CD8-positive, alpha-beta memory T cell (primary cell): ENCODE measurements around the gene KLK14. TPM values are rescaled to one million over a fixed set of nuclear protein-coding genes. Genes with fewer than 3 reads are reported as not detected.

Source experiments
- CTCF ChIA-PET: fragments of 350-600 bp; sonication (Branson Sonifier 250); formaldehyde crosslinking; loops from one replicate; lab custom pipeline; 2021; ENCODE audit warnings: antibody characterized with exemption; lab: Charles Lee
- POLR2A ChIA-PET: fragments of 350-600 bp; sonication (Branson Sonifier 250); formaldehyde crosslinking; loops from one replicate; lab custom pipeline; 2021; ENCODE audit warnings: antibody characterized with exemption; lab: Charles Lee
- DNase-seq, 5 donors: peaks; one replicate each; pipeline versions ENCODE4 v3.0.0 to v3.0.0-alpha.2; 2020 to 2022; ENCODE audit warnings: mixed read lengths in 1 of 5
- H3K27ac ChIP-seq: one replicate; pipeline ENCODE4 v1.7.0; 2013; ENCODE audit warnings: low read depth, mild to moderate bottlenecking, low read length, moderate library complexity
- H3K27me3 ChIP-seq: 2 replicates; pipeline ENCODE4 v1.7.0; 2013; ENCODE audit warnings: low read length, mild to moderate bottlenecking; ENCODE audit not compliant: insufficient read depth, poor library complexity, severe bottlenecking
- H3K36me3 ChIP-seq: 2 replicates; pipeline ENCODE4 v1.7.0; 2013; ENCODE audit warnings: mild to moderate bottlenecking, low read length, moderate library complexity; ENCODE audit not compliant: insufficient read depth
- H3K4me1 ChIP-seq: 2 replicates; pipeline ENCODE4 v1.7.0; 2013; ENCODE audit warnings: mild to moderate bottlenecking, low read length, moderate library complexity; ENCODE audit not compliant: insufficient read depth
- H3K4me3 ChIP-seq: 2 replicates; pipeline ENCODE4 v1.7.0; 2013; ENCODE audit warnings: mild to moderate bottlenecking, low read length
- H3K9me3 ChIP-seq: 2 replicates; pipeline ENCODE4 v1.7.0; 2013; ENCODE audit warnings: mild to moderate bottlenecking, low read length
- H3K27ac Mint-ChIP-seq, 8 donors: one replicate each; pipeline ENCODE4 v1.8.0; 2020 to 2021; ENCODE audit warnings: mixed read lengths in 8 of 8, mild to moderate bottlenecking in 6 of 8, inconsistent platforms in 3 of 8, moderate library complexity in 3 of 8
- H3K27me3 Mint-ChIP-seq, 2 donors: one replicate each; pipeline ENCODE4 v1.8.0; 2020 to 2021; ENCODE audit warnings: mixed read lengths in 2 of 2, mild to moderate bottlenecking in 1 of 2, moderate library complexity in 1 of 2
- H3K36me3 Mint-ChIP-seq, 3 donors: one replicate each; pipeline ENCODE4 v1.8.0; 2020 to 2021; ENCODE audit warnings: mixed read lengths in 3 of 3, inconsistent platforms in 1 of 3, mild to moderate bottlenecking in 1 of 3
- H3K4me1 Mint-ChIP-seq, 3 donors: one replicate each; pipeline ENCODE4 v1.8.0; 2020 to 2021; ENCODE audit warnings: mixed read lengths in 3 of 3, inconsistent platforms in 1 of 3, mild to moderate bottlenecking in 1 of 3
- H3K4me3 Mint-ChIP-seq, 7 donors: one replicate each; pipeline ENCODE4 v1.8.0; 2020 to 2021; ENCODE audit warnings: mixed read lengths in 7 of 7, mild to moderate bottlenecking in 6 of 7, moderate library complexity in 4 of 7, inconsistent platforms in 2 of 7
- H3K9me3 Mint-ChIP-seq, 5 donors: one replicate each; pipeline ENCODE4 v1.8.0; 2020 to 2022; ENCODE audit warnings: mixed read lengths in 5 of 5, mild to moderate bottlenecking in 3 of 5, moderate library complexity in 2 of 5, inconsistent platforms in 1 of 5
- polyA plus RNA-seq: library from polyadenylated mRNA; unstranded; fragments of 300-500 nt; fragmentation: Illumina TruSeq; gene quantifications from one replicate; pipeline ENCODE4 v1.2.3, GENCODE V29; 2021
- total RNA-seq, 2 experiments: library from RNA; stranded (reverse); gene quantifications; one replicate each; pipeline ENCODE4 v1.2.3, GENCODE V29; 2021

KLK14 gene
- total and polyA plus RNA-seq, 3 experiments from 2014 or later = 0.26 to 0.31 TPM; not detected in 1

DNA sequence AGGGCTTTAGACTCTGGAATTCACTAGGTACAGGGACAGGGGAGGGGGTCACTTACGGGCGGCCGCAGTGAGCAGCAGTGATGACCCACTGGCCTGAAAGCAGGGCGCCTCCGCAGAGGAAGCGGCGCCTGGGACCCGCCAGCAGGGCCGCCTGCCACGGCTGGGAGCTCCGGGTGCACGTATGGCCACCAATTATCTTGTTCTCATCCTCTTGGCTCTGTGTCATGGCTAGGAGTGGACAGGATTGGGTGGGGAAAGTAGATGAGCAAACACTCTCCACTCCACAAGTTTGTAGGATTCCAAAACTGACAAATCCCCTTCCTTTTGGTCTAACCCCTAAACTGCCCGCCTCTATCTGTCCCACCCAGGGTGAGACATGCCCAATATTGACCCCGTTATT lies 1.2 kb downstream of the KLK14 start:
- Mint-ChIP-seq H3K36me3 (peaks cover 0 to 2% (median 0%) of the 10 kb centered on the region in 3 donors), H3K4me1 (no peaks in the 10 kb centered on the region), H3K4me3 (no peak overlapping the region), H3K27ac (no peak overlapping the region), H3K9me3 (no peaks in the 10 kb centered on the region), H3K27me3 (peaks cover 17 to 20% of the 10 kb centered on the region in 2 donors)
- Histone ChIP-seq H3K4me3 (no peak overlapping the region), H3K27me3 (no peaks in the 10 kb centered on the region), H3K36me3 (no peaks in the 10 kb centered on the region), H3K9me3 (no peaks in the 10 kb centered on the region), H3K4me1 (no peaks in the 10 kb centered on the region), H3K27ac (no peak overlapping the region)
- CTCF ChIA-PET = no interaction called here
- no peak for DNase-seq
- POLR2A ChIA-PET = no interaction called here

- H3K4me1 ChIP-seq = no peaks in the 10 kb centered on the region
- ChIA-PET POLR2A (no interaction called here), CTCF (no interaction called here)
- no peak for DNase-seq
- H3K9me3 Mint-ChIP-seq = no peaks in the 10 kb centered on the region
- H3K27me3 Mint-ChIP-seq = peaks cover 13 to 24% of the 10 kb centered on the region in 2 donors
- peaks cover 0 to 2% (median 0%) of the 10 kb centered on the region in 3 donors for H3K36me3 Mint-ChIP-seq
- no peaks in the 10 kb centered on the region for H3K36me3 ChIP-seq
- H3K4me3 ChIP-seq = no peak overlapping the region
- H3K4me1 Mint-ChIP-seq = no peaks in the 10 kb centered on the region
- H3K27ac Mint-ChIP-seq = no peak overlapping the region
- no peak overlapping the region for H3K4me3 Mint-ChIP-seq
- no peaks in the 10 kb centered on the region for H3K9me3 ChIP-seq
- H3K27me3 ChIP-seq = no peaks in the 10 kb centered on the region
- H3K27ac ChIP-seq = no peak overlapping the region
Observed at GRCh38 chr19:51079481-51080110, 3.1 kb downstream of the KLK14 start.

DNA sequence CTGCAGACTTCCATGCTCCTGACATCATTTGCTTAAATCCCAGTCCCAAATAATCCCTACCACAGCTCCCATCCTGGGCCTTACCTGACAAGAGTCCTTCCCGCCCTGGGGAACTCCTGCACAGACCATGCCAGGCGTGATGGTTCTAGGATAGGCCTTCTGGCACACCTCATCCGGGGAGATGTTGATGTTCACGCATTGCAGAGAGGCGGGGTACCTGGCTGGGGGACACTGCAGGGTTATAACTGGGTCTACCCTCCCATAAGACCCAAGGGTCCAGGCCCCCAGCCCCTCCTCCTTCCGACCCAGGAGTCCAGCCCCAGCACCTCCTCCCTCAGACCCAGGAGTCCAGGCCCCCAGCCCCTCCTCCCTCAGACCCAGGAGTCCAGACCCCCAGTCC lies 4.0 kb downstream of the KLK14 start:
- ChIA-PET CTCF (no interaction called here), POLR2A (no interaction called here)

GRCh38 chr19:51078104-51078503 lies 4.6 kb downstream of the KLK14 start:
- Histone ChIP-seq H3K27me3 (no peaks in the 10 kb centered on the region), H3K4me1 (no peaks in the 10 kb centered on the region), H3K27ac (no peak overlapping the region), H3K4me3 (no peak overlapping the region), H3K9me3 (no peaks in the 10 kb centered on the region), H3K36me3 (no peaks in the 10 kb centered on the region)
- peaks cover 5 to 13% (median 12%) of the 10 kb centered on the region in 5 donors for H3K9me3 Mint-ChIP-seq
- DNase-seq = no peak
- H3K27me3 Mint-ChIP-seq = peaks cover 8 to 22% of the 10 kb centered on the region in 2 donors
- H3K27ac Mint-ChIP-seq = peak overlapping the region in 2 of 8 donors; percentile 15 to 47
- H3K4me3 Mint-ChIP-seq = no peak overlapping the region
- H3K4me1 Mint-ChIP-seq = no peaks in the 10 kb centered on the region
- peaks cover 0 to 6% (median 0%) of the 10 kb centered on the region in 3 donors for H3K36me3 Mint-ChIP-seq
- ChIA-PET CTCF (no interaction called here), POLR2A (no interaction called here)

More for the DNA sequence above, 4.0 kb downstream of the KLK14 start:
- H3K9me3 ChIP-seq = no peaks in the 10 kb centered on the region
- Mint-ChIP-seq H3K4me1 (no peaks in the 10 kb centered on the region), H3K36me3 (peaks cover 0 to 6% (median 2%) of the 10 kb centered on the region in 3 donors), H3K27me3 (peaks cover 12 to 29% of the 10 kb centered on the region in 2 donors), H3K4me3 (no peak overlapping the region), H3K27ac (no peak overlapping the region), H3K9me3 (peaks cover 0 to 7% (median 6%) of the 10 kb centered on the region in 5 donors)
- H3K27ac ChIP-seq = no peak overlapping the region
- H3K36me3 ChIP-seq = no peaks in the 10 kb centered on the region
- no peaks in the 10 kb centered on the region for H3K4me1 ChIP-seq
- DNase-seq = no peak
- H3K4me3 ChIP-seq = no peak overlapping the region
- H3K27me3 ChIP-seq = no peaks in the 10 kb centered on the region

DNA sequence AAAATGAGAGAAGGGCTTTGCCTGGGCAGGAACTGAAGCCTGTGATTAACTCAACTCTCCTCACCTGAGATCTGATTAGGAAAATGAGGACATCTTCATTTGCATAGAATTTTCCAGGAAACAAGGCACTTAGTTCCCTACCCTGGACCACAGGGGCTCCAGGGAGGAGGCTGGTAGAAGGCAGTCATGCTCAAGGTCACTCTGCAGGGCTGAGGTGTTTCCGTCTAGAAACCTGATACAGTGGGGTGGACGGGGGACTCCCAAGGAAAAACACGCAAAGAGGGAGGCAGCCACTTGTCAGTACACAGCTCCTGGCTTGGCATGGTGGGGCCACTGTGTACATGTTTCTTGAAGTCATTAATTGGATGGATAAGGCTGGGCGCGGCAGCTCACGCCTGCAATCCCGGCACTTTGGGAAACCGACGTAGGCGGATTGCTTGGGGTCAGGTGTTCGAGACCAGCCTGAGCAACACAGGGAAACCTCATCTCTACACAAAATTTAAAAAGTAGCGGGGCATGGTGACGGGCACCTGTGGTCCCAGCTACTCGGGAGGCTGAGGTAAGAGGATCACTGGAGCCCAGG lies 6.0 kb downstream of the KLK14 start:
- Mint-ChIP-seq H3K4me3 (no peak overlapping the region), H3K36me3 (peaks cover 0 to 6% (median 0%) of the 10 kb centered on the region in 3 donors), H3K4me1 (no peaks in the 10 kb centered on the region), H3K27me3 (peaks cover 5 to 17% of the 10 kb centered on the region in 2 donors), H3K9me3 (peaks cover 7 to 16% (median 13%) of the 10 kb centered on the region in 5 donors), H3K27ac (no peak overlapping the region)
- DNase-seq = no peak
- H3K4me1 ChIP-seq = no peaks in the 10 kb centered on the region
- no peak overlapping the region for H3K27ac ChIP-seq
- CTCF ChIA-PET = no interaction called here
- no peaks in the 10 kb centered on the region for H3K9me3 ChIP-seq
- H3K27me3 ChIP-seq = no peaks in the 10 kb centered on the region
- no peaks in the 10 kb centered on the region for H3K36me3 ChIP-seq
- no peak overlapping the region for H3K4me3 ChIP-seq
- POLR2A ChIA-PET = no interaction called here

DNA sequence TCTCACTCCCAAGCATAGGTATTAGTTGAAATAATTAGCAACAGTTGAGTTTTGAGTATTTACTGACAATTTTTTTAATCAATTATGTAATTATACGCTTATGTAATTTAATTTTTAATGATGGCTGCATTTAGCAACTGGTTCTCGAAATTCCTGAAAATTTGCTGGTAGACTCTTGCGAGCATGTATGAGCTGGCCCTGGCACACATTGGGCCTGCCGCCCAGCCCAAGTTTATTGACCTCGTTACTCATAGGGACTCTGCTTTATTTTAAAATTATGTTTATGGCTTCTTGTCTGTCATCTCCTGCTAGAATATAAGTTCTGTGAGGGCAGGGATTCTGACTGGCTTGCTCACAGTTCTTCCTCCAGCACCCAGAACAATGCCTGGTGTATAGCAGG lies 6.7 kb downstream of the KLK14 start:
- H3K4me1 ChIP-seq = no peaks in the 10 kb centered on the region
- CTCF ChIA-PET = no interaction called here
- H3K27ac Mint-ChIP-seq = no peak overlapping the region
- H3K27me3 Mint-ChIP-seq = peaks cover 5 to 16% of the 10 kb centered on the region in 2 donors
- peaks cover 0 to 6% (median 0%) of the 10 kb centered on the region in 3 donors for H3K36me3 Mint-ChIP-seq
- no peak for DNase-seq
- H3K4me3 ChIP-seq = no peak overlapping the region
- H3K9me3 ChIP-seq = no peaks in the 10 kb centered on the region
- no peak overlapping the region for H3K27ac ChIP-seq
- H3K4me3 Mint-ChIP-seq = no peak overlapping the region
- H3K36me3 ChIP-seq = no peaks in the 10 kb centered on the region
- H3K27me3 ChIP-seq = no peaks in the 10 kb centered on the region
- H3K9me3 Mint-ChIP-seq = peaks cover 7 to 16% (median 13%) of the 10 kb centered on the region in 5 donors
- H3K4me1 Mint-ChIP-seq = no peaks in the 10 kb centered on the region
- POLR2A ChIA-PET = no interaction called here

- Mint-ChIP-seq H3K27ac (no peak overlapping the region), H3K27me3 (peaks cover 16 to 34% of the 10 kb centered on the region in 2 donors), H3K4me1 (peaks cover 0 to under 1% (median 0%) of the 10 kb centered on the region in 3 donors), H3K36me3 (peaks cover 0 to 6% (median 3%) of the 10 kb centered on the region in 3 donors), H3K9me3 (peaks cover 7 to 16% (median 13%) of the 10 kb centered on the region in 5 donors), H3K4me3 (no peak overlapping the region)
- peaks cover 5% of the 10 kb centered on the region for H3K27me3 ChIP-seq
- no peaks in the 10 kb centered on the region for H3K36me3 ChIP-seq
- H3K4me3 ChIP-seq = no peak overlapping the region
- ChIA-PET CTCF (no interaction called here), POLR2A (no interaction called here)
- no peaks in the 10 kb centered on the region for H3K4me1 ChIP-seq
- no peaks in the 10 kb centered on the region for H3K9me3 ChIP-seq
- no peak for DNase-seq
- H3K27ac ChIP-seq = no peak overlapping the region
Observed at GRCh38 chr19:51071095-51071405, 11.6 kb downstream of the KLK14 start.

- peaks cover 0 to 3% (median 0%) of the 10 kb centered on the region in 3 donors for H3K4me1 Mint-ChIP-seq
- POLR2A ChIA-PET = no interaction called here
- H3K4me3 Mint-ChIP-seq = no peak overlapping the region
- peaks cover 10% of the 10 kb centered on the region for H3K27me3 ChIP-seq
- no peak overlapping the region for H3K27ac ChIP-seq
- no peak overlapping the region for H3K4me3 ChIP-seq
- peaks cover 19 to 38% of the 10 kb centered on the region in 2 donors for H3K27me3 Mint-ChIP-seq
- CTCF ChIA-PET = no interaction called here
- H3K4me1 ChIP-seq = no peaks in the 10 kb centered on the region
- peaks cover 0 to 6% (median 3%) of the 10 kb centered on the region in 3 donors for H3K36me3 Mint-ChIP-seq
- peaks cover 7 to 16% (median 13%) of the 10 kb centered on the region in 5 donors for H3K9me3 Mint-ChIP-seq
- no peak for DNase-seq
- H3K36me3 ChIP-seq = no peaks in the 10 kb centered on the region
- H3K27ac Mint-ChIP-seq = no peak overlapping the region
- H3K9me3 ChIP-seq = no peaks in the 10 kb centered on the region
Observed at GRCh38 chr19:51070334-51071094, 12.2 kb downstream of the KLK14 start.
